Hepatocyte (in vitro differentiated cells): ENCODE measurements around the gene HEATR5A. TPM values are rescaled to one million over a fixed set of nuclear protein-coding genes. Genes with fewer than 3 reads are reported as not detected.

ENCODE experiments used
- DNase-seq: peaks from one replicate; pipeline ENCODE4 v3.0.0-alpha.2; 2016; ENCODE audit warnings: low spot score
- H2AFZ ChIP-seq: fragments of 200-600 bp; sonication (generic); 2 replicates; pipeline ENCODE4 v1.6.0; 2016; ENCODE audit warnings: antibody characterized with exemption, mild to moderate bottlenecking
- H3K27ac ChIP-seq: fragments of 200-600 bp; sonication (generic); 2 replicates; pipeline ENCODE4 v1.5.1; 2016; ENCODE audit warnings: mild to moderate bottlenecking
- H3K27me3 ChIP-seq: fragments of 200-600 bp; sonication (generic); 2 replicates; pipeline ENCODE4 v1.6.1; 2016
- H3K36me3 ChIP-seq: fragments of 200-600 bp; sonication (generic); replicated peaks from 2 replicates; pipeline ENCODE4 v1.5.1; 2016; ENCODE audit warnings: low read depth; ENCODE audit not compliant: insufficient read depth
- H3K4me1 ChIP-seq: fragments of 200-600 bp; sonication (generic); 2 replicates; pipeline ENCODE4 v1.5.1; 2016; ENCODE audit warnings: mild to moderate bottlenecking, moderate library complexity; ENCODE audit not compliant: insufficient read depth
- H3K4me2 ChIP-seq: fragments of 200-600 bp; sonication (generic); 2 replicates; pipeline ENCODE4 v1.6.0; 2016
- H3K4me3 ChIP-seq: fragments of 200-600 bp; sonication (generic); 2 replicates; pipeline ENCODE4 v1.5.1; 2016; ENCODE audit warnings: mild to moderate bottlenecking
- H3K79me2 ChIP-seq: fragments of 200-600 bp; sonication (generic); 2 replicates; pipeline ENCODE4 v1.6.0; 2017; ENCODE audit warnings: mild to moderate bottlenecking
- H3K9me2 ChIP-seq: fragments of 200-600 bp; sonication (generic); replicated peaks from 2 replicates; pipeline ENCODE4 v1.6.0; 2017; ENCODE audit warnings: mild to moderate bottlenecking; ENCODE audit not compliant: insufficient read depth
- H3K9me3 ChIP-seq: fragments of 200-600 bp; sonication (generic); 2 replicates; pipeline ENCODE4 v1.5.1; 2016; ENCODE audit warnings: low read depth, mild to moderate bottlenecking
- H4K20me1 ChIP-seq: fragments of 200-600 bp; sonication (generic); 2 replicates; pipeline ENCODE4 v1.6.0; 2016; ENCODE audit warnings: mild to moderate bottlenecking; ENCODE audit not compliant: insufficient read depth, poor library complexity, severe bottlenecking
- EZH2 ChIP-seq: fragments of 200-600 bp; sonication (generic); IDR thresholded peaks from 2 replicates; pipeline ENCODE4 v1.6.1; 2016; ENCODE audit warnings: antibody characterized with exemption, mild to moderate bottlenecking, borderline replicate concordance
- EZH2phosphoT487 ChIP-seq: fragments of 200-600 bp; sonication (generic); IDR thresholded peaks from one replicate; pipeline ENCODE4 v1.6.1; 2018; ENCODE audit warnings: antibody characterized with exemption, mild to moderate bottlenecking, low read depth, moderate library complexity; ENCODE audit not compliant: unreplicated experiment, severe bottlenecking
- WGBS: methylation state at CpG from one replicate; pipeline ENCODE4 v1.1.6; 2016; ENCODE audit warnings: low lambda C conversion rate; ENCODE audit errors: missing lambda C conversion rate; 5-methylcytosine and 5-hydroxymethylcytosine counted together
- polyA plus RNA-seq: library from polyadenylated mRNA; unstranded; fragments of >200 nt; fragmentation: Nextera tagmentation; extraction: Ambion mirVana; gene quantifications from 2 replicates; pipeline ENCODE4 v1.2.1, GENCODE V29; 2016
- total RNA-seq: library from RNA; depleted of rRNA; stranded (reverse); fragments of >200 nt; gene quantifications from 2 replicates; pipeline ENCODE4 v1.2.3, GENCODE V29; 2014
- TF ChIP-seq, protein P1 (sequence below): fragments of 200-600 bp; sonication (generic); IDR thresholded peaks from 2 replicates; pipeline ENCODE4 v1.5.1; 2016; ENCODE audit warnings: antibody characterized with exemption, mild to moderate bottlenecking; ENCODE audit not compliant: poor library complexity

HEATR5A gene
- total and polyA plus RNA-seq, 2 experiments from 2014 or later = 17.9 to 25.3 TPM

DNA sequence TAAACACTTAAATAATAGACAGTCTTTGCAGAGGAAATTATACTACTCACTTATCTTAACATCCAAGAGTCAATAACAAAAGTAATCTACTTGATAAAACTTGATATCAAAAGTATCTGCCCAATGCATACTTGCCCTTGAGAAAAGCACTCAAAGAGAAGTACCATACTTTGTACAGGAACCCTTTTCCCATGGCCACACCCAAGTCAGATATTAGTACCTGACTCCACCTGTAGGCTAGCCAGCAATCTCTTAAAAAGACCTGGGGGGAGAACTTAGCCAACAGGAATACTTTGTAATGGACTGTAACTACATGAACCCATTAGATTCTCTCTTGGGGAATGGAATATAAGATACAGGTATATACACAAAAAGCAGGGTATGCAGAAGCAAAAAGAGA lies 113.2 kb downstream of the HEATR5A start:
- Histone ChIP-seq H3K9me2 (no peaks in the 10 kb centered on the region), H3K27me3 (no peaks in the 10 kb centered on the region), H4K20me1 (no peaks in the 10 kb centered on the region), H3K36me3 (peaks cover 1% of the 10 kb centered on the region), H3K9me3 (no peaks in the 10 kb centered on the region), H2AFZ (no peak overlapping the region), H3K4me3 (no peak overlapping the region), H3K27ac (no peak overlapping the region), H3K4me1 (no peaks in the 10 kb centered on the region), H3K79me2 (no peaks in the 10 kb centered on the region), H3K4me2 (no peak overlapping the region)
- no peak for DNase-seq
- TF ChIP-seq, protein P1, sequence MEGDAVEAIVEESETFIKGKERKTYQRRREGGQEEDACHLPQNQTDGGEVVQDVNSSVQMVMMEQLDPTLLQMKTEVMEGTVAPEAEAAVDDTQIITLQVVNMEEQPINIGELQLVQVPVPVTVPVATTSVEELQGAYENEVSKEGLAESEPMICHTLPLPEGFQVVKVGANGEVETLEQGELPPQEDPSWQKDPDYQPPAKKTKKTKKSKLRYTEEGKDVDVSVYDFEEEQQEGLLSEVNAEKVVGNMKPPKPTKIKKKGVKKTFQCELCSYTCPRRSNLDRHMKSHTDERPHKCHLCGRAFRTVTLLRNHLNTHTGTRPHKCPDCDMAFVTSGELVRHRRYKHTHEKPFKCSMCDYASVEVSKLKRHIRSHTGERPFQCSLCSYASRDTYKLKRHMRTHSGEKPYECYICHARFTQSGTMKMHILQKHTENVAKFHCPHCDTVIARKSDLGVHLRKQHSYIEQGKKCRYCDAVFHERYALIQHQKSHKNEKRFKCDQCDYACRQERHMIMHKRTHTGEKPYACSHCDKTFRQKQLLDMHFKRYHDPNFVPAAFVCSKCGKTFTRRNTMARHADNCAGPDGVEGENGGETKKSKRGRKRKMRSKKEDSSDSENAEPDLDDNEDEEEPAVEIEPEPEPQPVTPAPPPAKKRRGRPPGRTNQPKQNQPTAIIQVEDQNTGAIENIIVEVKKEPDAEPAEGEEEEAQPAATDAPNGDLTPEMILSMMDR = no peak
- no peak for TF ChIP-seq EZH2phosphoT487
- TF ChIP-seq EZH2 = no peak

GRCh38 chr14:31303654-31304053 lies 116.7 kb downstream of the HEATR5A start:
- no peaks in the 10 kb centered on the region for H3K4me1 ChIP-seq
- H3K9me3 ChIP-seq = no peaks in the 10 kb centered on the region
- peaks cover 3% of the 10 kb centered on the region for H3K36me3 ChIP-seq
- H3K27ac ChIP-seq = no peak overlapping the region
- H3K9me2 ChIP-seq = no peaks in the 10 kb centered on the region
- H3K27me3 ChIP-seq = no peaks in the 10 kb centered on the region
- H4K20me1 ChIP-seq = no peaks in the 10 kb centered on the region
- 96% methylated on average over 5 of the region's 5 CpGs for WGBS
- H3K4me2 ChIP-seq = no peak overlapping the region
- no peaks in the 10 kb centered on the region for H3K79me2 ChIP-seq
- TF ChIP-seq EZH2phosphoT487 = no peak
- TF ChIP-seq EZH2 = no peak
- TF ChIP-seq, protein P1 = no peak
- no peak for DNase-seq
- H2AFZ ChIP-seq = no peak overlapping the region
- H3K4me3 ChIP-seq = no peak overlapping the region

DNA sequence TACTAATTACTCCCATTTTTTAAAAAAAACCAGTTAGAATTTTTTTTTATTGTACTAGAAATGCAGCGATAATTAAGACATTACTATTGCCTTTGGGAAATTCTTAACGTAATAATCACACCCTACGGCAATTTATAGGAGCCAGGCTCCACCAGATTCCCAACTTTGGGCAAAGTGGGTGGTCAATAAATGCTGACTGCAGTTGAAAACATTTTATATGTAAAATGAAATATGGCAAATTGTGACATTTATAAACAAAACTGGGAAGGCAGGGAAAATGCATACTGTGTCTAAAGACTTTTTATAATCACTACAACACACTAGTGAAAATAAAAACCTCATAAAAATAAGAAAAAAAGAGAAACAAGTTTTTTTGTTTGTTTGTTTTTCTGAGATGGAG lies 119.5 kb downstream of the HEATR5A start:
- H2AFZ ChIP-seq = no peak overlapping the region
- no peaks in the 10 kb centered on the region for H4K20me1 ChIP-seq
- H3K4me3 ChIP-seq = no peak overlapping the region
- 96% methylated on average over 3 of the region's 3 CpGs for WGBS
- no peak overlapping the region for H3K27ac ChIP-seq
- no peaks in the 10 kb centered on the region for H3K9me2 ChIP-seq
- TF ChIP-seq EZH2phosphoT487 (no peak), EZH2 (no peak)
- TF ChIP-seq, protein P1 = no peak
- H3K4me1 ChIP-seq = no peaks in the 10 kb centered on the region
- H3K9me3 ChIP-seq = no peaks in the 10 kb centered on the region
- no peak for DNase-seq
- no peaks in the 10 kb centered on the region for H3K79me2 ChIP-seq
- no peak overlapping the region for H3K4me2 ChIP-seq
- peaks cover 3% of the 10 kb centered on the region for H3K36me3 ChIP-seq
- H3K27me3 ChIP-seq = no peaks in the 10 kb centered on the region

DNA sequence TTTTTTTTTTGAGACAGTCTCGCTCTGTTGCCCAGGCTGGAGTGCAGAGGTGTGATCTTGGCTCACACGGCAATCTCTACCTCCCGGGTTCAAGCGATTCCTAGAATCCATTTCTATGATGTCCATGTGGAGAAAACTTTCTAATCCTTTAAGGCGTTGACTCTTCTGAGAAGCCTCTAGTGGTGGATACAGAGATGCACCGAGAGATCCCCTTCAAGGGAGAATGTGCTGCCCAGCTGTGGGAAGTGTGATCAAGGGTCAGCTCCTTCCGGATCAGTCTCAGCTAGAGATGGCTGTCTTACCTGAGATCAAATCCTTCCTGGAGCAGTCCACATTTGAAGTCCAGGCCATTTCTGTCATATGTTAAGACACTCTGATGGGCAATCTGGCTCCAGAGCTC lies 120.1 kb downstream of the HEATR5A start:
- Histone ChIP-seq H3K79me2 (no peaks in the 10 kb centered on the region), H4K20me1 (no peaks in the 10 kb centered on the region), H2AFZ (no peak overlapping the region), H3K9me2 (no peaks in the 10 kb centered on the region), H3K4me3 (no peak overlapping the region), H3K27me3 (no peaks in the 10 kb centered on the region), H3K4me1 (no peaks in the 10 kb centered on the region), H3K27ac (no peak overlapping the region), H3K36me3 (peaks cover 3% of the 10 kb centered on the region), H3K4me2 (no peak overlapping the region), H3K9me3 (no peaks in the 10 kb centered on the region)
- WGBS = 95% methylated on average over 7 of the region's 7 CpGs
- TF ChIP-seq, protein P1 = no peak
- TF ChIP-seq EZH2phosphoT487 (no peak), EZH2 (no peak)
- no peak for DNase-seq
